ENCODE results near the gene MKX. TPM values are rescaled to one million over a fixed set of nuclear protein-coding genes. Genes with fewer than 3 reads are reported as not detected.

Gene MKX
- total RNA-seq, 1 experiment from 2014 or later = not detected

DNA sequence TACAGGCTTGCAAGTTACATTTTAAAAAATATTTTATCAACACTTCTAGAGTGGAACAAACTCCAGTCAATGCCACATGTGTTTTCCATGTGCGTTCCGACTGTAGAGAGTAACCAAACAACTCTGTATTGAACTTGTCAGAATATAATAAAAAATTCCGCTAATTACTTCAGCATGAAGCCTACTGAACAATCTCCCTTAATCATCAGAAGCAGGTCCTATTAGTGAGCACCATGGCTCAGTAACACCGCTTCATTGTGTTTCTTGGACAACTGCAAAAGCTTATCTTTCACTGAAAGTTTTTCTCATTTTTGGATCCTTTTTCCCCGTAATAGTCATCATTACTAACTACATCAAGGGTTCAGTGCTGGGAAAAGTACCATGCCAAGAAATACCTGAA is 117.0 kb downstream of the MKX start:
- TF ChIP-seq, protein P1, sequence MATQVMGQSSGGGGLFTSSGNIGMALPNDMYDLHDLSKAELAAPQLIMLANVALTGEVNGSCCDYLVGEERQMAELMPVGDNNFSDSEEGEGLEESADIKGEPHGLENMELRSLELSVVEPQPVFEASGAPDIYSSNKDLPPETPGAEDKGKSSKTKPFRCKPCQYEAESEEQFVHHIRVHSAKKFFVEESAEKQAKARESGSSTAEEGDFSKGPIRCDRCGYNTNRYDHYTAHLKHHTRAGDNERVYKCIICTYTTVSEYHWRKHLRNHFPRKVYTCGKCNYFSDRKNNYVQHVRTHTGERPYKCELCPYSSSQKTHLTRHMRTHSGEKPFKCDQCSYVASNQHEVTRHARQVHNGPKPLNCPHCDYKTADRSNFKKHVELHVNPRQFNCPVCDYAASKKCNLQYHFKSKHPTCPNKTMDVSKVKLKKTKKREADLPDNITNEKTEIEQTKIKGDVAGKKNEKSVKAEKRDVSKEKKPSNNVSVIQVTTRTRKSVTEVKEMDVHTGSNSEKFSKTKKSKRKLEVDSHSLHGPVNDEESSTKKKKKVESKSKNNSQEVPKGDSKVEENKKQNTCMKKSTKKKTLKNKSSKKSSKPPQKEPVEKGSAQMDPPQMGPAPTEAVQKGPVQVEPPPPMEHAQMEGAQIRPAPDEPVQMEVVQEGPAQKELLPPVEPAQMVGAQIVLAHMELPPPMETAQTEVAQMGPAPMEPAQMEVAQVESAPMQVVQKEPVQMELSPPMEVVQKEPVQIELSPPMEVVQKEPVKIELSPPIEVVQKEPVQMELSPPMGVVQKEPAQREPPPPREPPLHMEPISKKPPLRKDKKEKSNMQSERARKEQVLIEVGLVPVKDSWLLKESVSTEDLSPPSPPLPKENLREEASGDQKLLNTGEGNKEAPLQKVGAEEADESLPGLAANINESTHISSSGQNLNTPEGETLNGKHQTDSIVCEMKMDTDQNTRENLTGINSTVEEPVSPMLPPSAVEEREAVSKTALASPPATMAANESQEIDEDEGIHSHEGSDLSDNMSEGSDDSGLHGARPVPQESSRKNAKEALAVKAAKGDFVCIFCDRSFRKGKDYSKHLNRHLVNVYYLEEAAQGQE (IDR thresholded peaks at IDR 0.05; ENCODE audit: insufficient read depth in 1 of 2, low read depth in 2 of 2, low read length in 1 of 2) = no peak
- TF ChIP-seq SIN3A (IDR thresholded peaks at IDR 0.05; ENCODE audit: borderline replicate concordance, insufficient read depth, low read depth, low read length) (no peak), POLR2AphosphoS5 (IDR thresholded peaks at IDR 0.05; ENCODE audit: low read depth, low read length) (no peak), CTCF (IDR thresholded peaks at IDR 0.05) (no peak), TCF7L2 (IDR thresholded peaks at IDR 0.05; ENCODE audit: low read depth, low read length) (no peak)
- CTCF ChIA-PET = interaction anchor here (0.6 kb wide), 1 partner anchor 70 kb away, joined by 4 read pairs; no protein-coding TSS in a partner anchor
- Histone ChIP-seq H3K27me3 (ENCODE audit: control insufficient read depth, insufficient read depth, low read length) (no peaks in the 10 kb centered on the region), H3K4me1 (ENCODE audit: control insufficient read depth, insufficient read depth, low read length) (no peaks in the 10 kb centered on the region), H3K4me3 (ENCODE audit: low read depth in 2 of 2, low read length in 2 of 2) (no peak overlapping the region), H3K9me3 (ENCODE audit: control insufficient read depth, insufficient read depth, low read depth, low read length) (no peaks in the 10 kb centered on the region), H3K27ac (ENCODE audit: low read length) (no peak overlapping the region), H3K36me3 (ENCODE audit: control insufficient read depth, insufficient read depth, low read length) (no peaks in the 10 kb centered on the region)
- intact Hi-C loops (cut with micrococcal nuclease; ENCODE audit: unreplicated experiment) (no loop called here), in situ Hi-C loops (cut with HindIII; ENCODE audit: low pct_unique_long_range_greater_than_20kb, low sequenced_read_pairs) (no loop called here)
- no peak for ATAC-seq
- POLR2A ChIA-PET = no interaction called here
- DNase-seq (ENCODE audit: low read depth, low spot score) = no peak
- no TSS peak for BruUV-seq (replicated peaks)

- TF ChIP-seq, protein P1 (IDR thresholded peaks at IDR 0.05; ENCODE audit: insufficient read depth in 1 of 2, low read depth in 2 of 2, low read length in 1 of 2) = no peak
- TF ChIP-seq POLR2AphosphoS5 (IDR thresholded peaks at IDR 0.05; ENCODE audit: low read depth, low read length) (no peak), CTCF (IDR thresholded peaks at IDR 0.05) (no peak), TCF7L2 (IDR thresholded peaks at IDR 0.05; ENCODE audit: low read depth, low read length) (no peak)
Measured at GRCh38 chr10:27626890-27627289, 118.7 kb downstream of the MKX start.

More at GRCh38 chr10:27626890-27627289, 118.7 kb downstream of the MKX start:
- no TSS peak for BruUV-seq (replicated peaks)
- intact Hi-C loops (cut with micrococcal nuclease; ENCODE audit: unreplicated experiment) (no loop called here), in situ Hi-C loops (cut with HindIII; ENCODE audit: low pct_unique_long_range_greater_than_20kb, low sequenced_read_pairs) (no loop called here)
- Histone ChIP-seq H3K4me3 (ENCODE audit: low read depth in 2 of 2, low read length in 2 of 2) (no peak overlapping the region), H3K27ac (ENCODE audit: low read length) (no peak overlapping the region), H3K4me1 (ENCODE audit: control insufficient read depth, insufficient read depth, low read length) (no peaks in the 10 kb centered on the region), H3K9me3 (ENCODE audit: control insufficient read depth, insufficient read depth, low read depth, low read length) (no peaks in the 10 kb centered on the region), H3K36me3 (ENCODE audit: control insufficient read depth, insufficient read depth, low read length) (no peaks in the 10 kb centered on the region), H3K27me3 (ENCODE audit: control insufficient read depth, insufficient read depth, low read length) (no peaks in the 10 kb centered on the region)
- CTCF ChIA-PET = no interaction called here
- POLR2A ChIA-PET = no interaction called here
- DNase-seq (ENCODE audit: low read depth, low spot score) (no peak), ATAC-seq (no peak)

All from Panc1 (cell line).